ENCODE measurements around the gene MSN.

The MSN gene

GRCh38 chrX:65783746-65784145, 116.3 kb downstream of the MSN start:
- TF ChIP-seq CTCF (IDR thresholded peaks at IDR 0.05; ENCODE audit: low read depth, low read length, missing control alignments) = no peak
- no peak for DNase-seq
- in situ Hi-C loops (cut with HindIII; ENCODE audit: low pct_ligation_motif_present, low sequenced_read_pairs) = no loop called here

More at GRCh38 chrX:65783746-65784145, 116.3 kb downstream of the MSN start:
- no peaks in the 10 kb centered on the region for H3K36me3 ChIP-seq (replicated peaks)
- no peaks in the 10 kb centered on the region for H3K27me3 ChIP-seq (replicated peaks)
- no peak overlapping the region for H3K27ac ChIP-seq
- H3K4me3 ChIP-seq (ENCODE audit: low read depth, low read length) = no peak overlapping the region
